ENCODE measurements around the gene MTPN. TPM values are rescaled to one million over a fixed set of nuclear protein-coding genes. Genes with fewer than 3 reads are reported as not detected.

MTPN gene
- total RNA-seq, 1 experiment from 2014 or later: 52.9 TPM

GRCh38 chr7:135888740-135889139, 88.4 kb downstream of the MTPN start:
- Histone ChIP-seq H3K27me3 (no peaks in the 10 kb centered on the region), H3K9me3 (no peaks in the 10 kb centered on the region), H3K36me3 (no peaks in the 10 kb centered on the region), H3K4me3 (no peak overlapping the region)
- peak; percentile 19 for DNase-seq

- H3K27me3 ChIP-seq: no peaks in the 10 kb centered on the region
- no peak overlapping the region for H3K4me3 ChIP-seq
- DNase-seq: no peak
- no peaks in the 10 kb centered on the region for H3K36me3 ChIP-seq
- no peaks in the 10 kb centered on the region for H3K9me3 ChIP-seq
These were observed 90.6 kb downstream of the MTPN start for GRCh38 chr7:135886345-135887132.

GRCh38 chr7:135884495-135885232, 92.5 kb downstream of the MTPN start:
- Histone ChIP-seq H3K36me3 (no peaks in the 10 kb centered on the region), H3K27me3 (no peaks in the 10 kb centered on the region), H3K4me3 (no peak overlapping the region), H3K9me3 (no peaks in the 10 kb centered on the region)
- no peak for DNase-seq

- H3K9me3 ChIP-seq: no peaks in the 10 kb centered on the region
- H3K4me3 ChIP-seq: no peak overlapping the region
- H3K36me3 ChIP-seq: no peaks in the 10 kb centered on the region
- DNase-seq: no peak
- no peaks in the 10 kb centered on the region for H3K27me3 ChIP-seq
These were observed 97.9 kb downstream of the MTPN start for GRCh38 chr7:135879233-135879632.

- Histone ChIP-seq H3K27me3 (no peaks in the 10 kb centered on the region), H3K9me3 (no peaks in the 10 kb centered on the region), H3K4me3 (no peak overlapping the region), H3K36me3 (no peaks in the 10 kb centered on the region)
- no peak for DNase-seq
These were observed 98.9 kb downstream of the MTPN start for GRCh38 chr7:135878284-135878683.

GRCh38 chr7:135877805-135878204, 99.4 kb downstream of the MTPN start:
- no peak overlapping the region for H3K4me3 ChIP-seq
- H3K36me3 ChIP-seq: no peaks in the 10 kb centered on the region
- no peaks in the 10 kb centered on the region for H3K9me3 ChIP-seq
- DNase-seq: peak; percentile 7
- no peaks in the 10 kb centered on the region for H3K27me3 ChIP-seq

Other genes starting within 250 kb of the MTPN start
- gene SLC13A4, start 249.2 kb downstream of the MTPN start, total RNA-seq (2014; rRNA removed; shearing (Covaris generic); ENCODE audit: low replicate concordance): 0.05 TPM in 1 of 2 replicates, not detected in the other
- gene FAM180A, start 228.5 kb downstream of the MTPN start, total RNA-seq (2014; rRNA removed; shearing (Covaris generic); ENCODE audit: low replicate concordance): 3.8 and 6.8 TPM in 2 replicates

Measured in MG63 (cell line).